Tibial nerve (tissue), 4 donors: ENCODE data around the gene RPS28.

Experiments used
- CTCF ChIP-seq, 5 experiments: fragments of 200-600 bp in 3 of 5; fragments of 450-650 bp in 2 of 5; sonication (generic) in 3 of 5; IDR thresholded peaks; one replicate each; pipeline ENCODE4 v1.5.1; 2016 to 2019; ENCODE audit warnings: antibody characterized with exemption in 5 of 5, mild to moderate bottlenecking in 3 of 5, moderate library complexity in 2 of 5
- EP300 ChIP-seq, 2 donors: sonication (generic); formaldehyde crosslinking; IDR thresholded peaks; one replicate each; pipeline ENCODE4 v1.6.1; 2017; ENCODE audit warnings: antibody characterized with exemption in 2 of 2, mild to moderate bottlenecking in 1 of 2
- POLR2A ChIP-seq, 2 donors: fragments of 450-650 bp; IDR thresholded peaks; one replicate each; pipeline ENCODE4 v1.6.1; 2017; ENCODE audit warnings: antibody characterized with exemption in 2 of 2, mild to moderate bottlenecking in 2 of 2, moderate library complexity in 2 of 2

DNA sequence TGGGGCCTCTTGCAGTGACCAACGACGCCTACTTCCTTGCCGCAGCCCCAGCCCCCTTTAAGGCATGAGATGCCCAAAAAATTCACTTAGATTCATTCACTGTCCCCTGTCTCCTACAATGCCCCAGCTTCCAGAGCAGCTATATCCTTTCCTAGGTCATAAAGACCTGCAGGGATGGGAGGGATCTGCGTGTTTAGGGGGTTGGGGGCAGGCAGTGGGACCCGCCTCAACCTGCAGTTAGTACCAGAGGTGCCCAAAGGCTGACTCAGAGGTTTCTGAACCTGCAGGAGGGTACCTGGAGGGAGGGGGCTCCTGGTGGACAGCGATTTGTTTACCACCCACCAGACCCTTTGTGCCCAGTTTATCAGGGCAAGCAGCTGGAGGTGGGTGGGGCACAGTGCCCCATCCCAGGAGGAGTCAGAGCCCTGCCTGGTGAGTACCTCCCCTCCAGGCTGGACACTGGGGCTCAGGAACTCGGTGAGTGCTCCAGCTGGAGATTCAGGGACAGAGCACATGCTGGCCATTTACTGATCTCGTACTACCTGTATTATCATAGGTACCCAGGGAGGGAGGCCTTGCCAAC, 10.1 kb downstream of the RPS28 start:
- TF ChIP-seq EP300 (IDR thresholded peaks at IDR 0.05) (no peak), CTCF (IDR thresholded peaks at IDR 0.05) (no peak), POLR2A (IDR thresholded peaks at IDR 0.05) (no peak)
